Ascending aorta (tissue), 2 donors: ENCODE data around the gene TMEM178B. TPM values are rescaled to one million over a fixed set of nuclear protein-coding genes. Genes with fewer than 3 reads are reported as not detected.
"Not testable (repeated sequence)": the region's sequence is repeated elsewhere in the genome, so short reads cannot be mapped to it uniquely, and the experiment has no call there.

Source experiments
- DNase-seq, 2 donors: peaks; one replicate each; pipeline ENCODE4 v3.0.0-alpha.2; 2019; ENCODE audit warnings: low spot score in 2 of 2
- H3K27ac ChIP-seq, 2 donors: fragments of 200-600 bp; sonication (generic); one replicate each; pipeline ENCODE4 v1.5.1; 2016 to 2017; ENCODE audit warnings: mild to moderate bottlenecking in 1 of 2
- H3K27me3 ChIP-seq: fragments of 200-600 bp; sonication (generic); one replicate; pipeline ENCODE4 v1.5.1; 2017
- H3K36me3 ChIP-seq, 2 donors: fragments of 200-600 bp; sonication (generic); one replicate each; pipeline ENCODE4 v1.5.1; 2016
- H3K4me1 ChIP-seq, 2 donors: fragments of 200-600 bp; sonication (generic); one replicate each; pipeline ENCODE4 v1.5.1; 2016 to 2017; ENCODE audit warnings: mild to moderate bottlenecking in 1 of 2
- H3K4me3 ChIP-seq, 2 donors: fragments of 200-600 bp; sonication (generic); one replicate each; pipeline ENCODE4 v1.5.1; 2016 to 2017; ENCODE audit warnings: mild to moderate bottlenecking in 1 of 2
- H3K9me3 ChIP-seq, 2 donors: fragments of 200-600 bp; sonication (generic); one replicate each; pipeline ENCODE4 v1.5.1; 2016
- CTCF ChIP-seq, 3 experiments: fragments of 200-600 bp in 2 of 3; fragments of 450-650 bp in 1 of 3; sonication (generic) in 2 of 3; IDR thresholded peaks; one replicate each; pipeline ENCODE4 v1.5.1; 2016 to 2019; ENCODE audit warnings: antibody characterized with exemption in 3 of 3, mild to moderate bottlenecking in 1 of 3, moderate library complexity in 1 of 3
- intact Hi-C: fragments of 100-400 bp; cut with DNase I; formaldehyde crosslinking; loops from one replicate; pipeline ENCODE4 v1.15.1; 2023
- total RNA-seq: library from RNA; depleted of rRNA; stranded (reverse); fragments of >200 nt; gene quantifications from one replicate; pipeline ENCODE4 v1.1.0, GENCODE V29; 2016

TMEM178B gene
- total RNA-seq, 1 donor from 2014 or later: 1.9 TPM

GRCh38 chr7:141113131-141113530, 39.3 kb downstream of the TMEM178B start:
- intact Hi-C loops: no loop called here
- H3K4me3 ChIP-seq: no peak overlapping the region
- TF ChIP-seq CTCF (IDR thresholded peaks at IDR 0.05): no peak
- no peaks in the 10 kb centered on the region for H3K36me3 ChIP-seq
- no peak overlapping the region for H3K27ac ChIP-seq
- DNase-seq: no peak
- H3K9me3 ChIP-seq: no peaks in the 10 kb centered on the region
- no peaks in the 10 kb centered on the region for H3K27me3 ChIP-seq
- no peaks in the 10 kb centered on the region for H3K4me1 ChIP-seq

- Histone ChIP-seq H3K4me3 (no peak overlapping the region), H3K27me3 (no peaks in the 10 kb centered on the region), H3K4me1 (no peaks in the 10 kb centered on the region), H3K9me3 (no peaks in the 10 kb centered on the region), H3K27ac (no peak overlapping the region), H3K36me3 (no peaks in the 10 kb centered on the region)
- intact Hi-C loops: no loop called here
- DNase-seq: no peak
- TF ChIP-seq CTCF (IDR thresholded peaks at IDR 0.05): no peak
These were observed 40.3 kb downstream of the TMEM178B start for GRCh38 chr7:141114029-141114664.

- H3K27ac ChIP-seq: no peak overlapping the region
- H3K4me1 ChIP-seq: no peaks in the 10 kb centered on the region
- no peaks in the 10 kb centered on the region for H3K9me3 ChIP-seq
- intact Hi-C loops: no loop called here
- H3K36me3 ChIP-seq: no peaks in the 10 kb centered on the region
- no peak for TF ChIP-seq CTCF (IDR thresholded peaks at IDR 0.05)
- no peak for DNase-seq
- H3K27me3 ChIP-seq: no peaks in the 10 kb centered on the region
- H3K4me3 ChIP-seq: no peak overlapping the region
These were observed 42.1 kb downstream of the TMEM178B start for GRCh38 chr7:141115965-141116364.

- H3K36me3 ChIP-seq, intact Hi-C loops, H3K27me3 ChIP-seq, H3K4me1 ChIP-seq, H3K4me3 ChIP-seq, H3K9me3 ChIP-seq, DNase-seq, H3K27ac ChIP-seq: not testable (repeated sequence)
These were observed 42.8 kb downstream of the TMEM178B start for GRCh38 chr7:141116661-141117060.

- intact Hi-C loops: no loop called here
- Histone ChIP-seq H3K27me3 (no peaks in the 10 kb centered on the region), H3K4me1 (no peaks in the 10 kb centered on the region), H3K36me3 (no peaks in the 10 kb centered on the region), H3K4me3 (no peak overlapping the region), H3K9me3 (no peaks in the 10 kb centered on the region), H3K27ac (no peak overlapping the region)
- TF ChIP-seq CTCF (IDR thresholded peaks at IDR 0.05): no peak
- DNase-seq: no peak
These were observed 44.9 kb downstream of the TMEM178B start for GRCh38 chr7:141118767-141119166.

- intact Hi-C loops: no loop called here
These were observed 45.3 kb downstream of the TMEM178B start for GRCh38 chr7:141119187-141119586.

More at GRCh38 chr7:141119187-141119586, 45.3 kb downstream of the TMEM178B start:
- Histone ChIP-seq H3K27ac (no peak overlapping the region), H3K4me3 (no peak overlapping the region), H3K9me3 (no peaks in the 10 kb centered on the region), H3K36me3 (no peaks in the 10 kb centered on the region), H3K4me1 (no peaks in the 10 kb centered on the region), H3K27me3 (no peaks in the 10 kb centered on the region)
- TF ChIP-seq CTCF (IDR thresholded peaks at IDR 0.05): no peak
- no peak for DNase-seq
